ENCODE results near the gene TCF12.

DNA sequence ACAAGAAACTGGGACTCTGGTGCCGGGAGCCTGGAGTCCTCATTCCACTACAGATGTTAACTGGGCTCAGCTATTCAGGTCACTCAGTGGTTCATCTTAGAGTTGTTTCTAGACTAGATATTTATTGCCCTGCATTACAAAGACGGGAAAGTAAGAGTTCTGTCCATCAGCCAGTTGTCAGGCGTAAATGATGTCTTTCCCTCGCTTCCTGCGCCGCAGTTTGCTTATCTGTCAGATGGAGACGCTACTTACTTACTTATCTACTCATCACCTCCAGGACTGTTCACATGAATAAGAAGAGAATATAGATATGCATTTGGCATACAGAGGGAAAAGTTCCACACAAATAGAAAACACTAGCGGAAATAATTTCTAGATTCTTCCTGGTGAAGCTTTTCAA lies 410.0 kb downstream of the TCF12 start:
- TF ChIP-seq, protein P1, sequence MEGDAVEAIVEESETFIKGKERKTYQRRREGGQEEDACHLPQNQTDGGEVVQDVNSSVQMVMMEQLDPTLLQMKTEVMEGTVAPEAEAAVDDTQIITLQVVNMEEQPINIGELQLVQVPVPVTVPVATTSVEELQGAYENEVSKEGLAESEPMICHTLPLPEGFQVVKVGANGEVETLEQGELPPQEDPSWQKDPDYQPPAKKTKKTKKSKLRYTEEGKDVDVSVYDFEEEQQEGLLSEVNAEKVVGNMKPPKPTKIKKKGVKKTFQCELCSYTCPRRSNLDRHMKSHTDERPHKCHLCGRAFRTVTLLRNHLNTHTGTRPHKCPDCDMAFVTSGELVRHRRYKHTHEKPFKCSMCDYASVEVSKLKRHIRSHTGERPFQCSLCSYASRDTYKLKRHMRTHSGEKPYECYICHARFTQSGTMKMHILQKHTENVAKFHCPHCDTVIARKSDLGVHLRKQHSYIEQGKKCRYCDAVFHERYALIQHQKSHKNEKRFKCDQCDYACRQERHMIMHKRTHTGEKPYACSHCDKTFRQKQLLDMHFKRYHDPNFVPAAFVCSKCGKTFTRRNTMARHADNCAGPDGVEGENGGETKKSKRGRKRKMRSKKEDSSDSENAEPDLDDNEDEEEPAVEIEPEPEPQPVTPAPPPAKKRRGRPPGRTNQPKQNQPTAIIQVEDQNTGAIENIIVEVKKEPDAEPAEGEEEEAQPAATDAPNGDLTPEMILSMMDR (conservative IDR thresholded peaks at IDR 0.05; ENCODE audit: low read length): no peak
- no peak for TF ChIP-seq EZH2phosphoT487 (IDR thresholded peaks at IDR 0.05; ENCODE audit: borderline replicate concordance)
